Aorta (tissue), 5 donors: ENCODE measurements around the gene VTI1A. TPM values are rescaled to one million over a fixed set of nuclear protein-coding genes. Genes with fewer than 3 reads are reported as not detected.

Experiments used
- ATAC-seq: fragments of 200-7000 bp; cut with Tn5 transposase; one replicate; pipeline ENCODE4 v1.9.1; 2022; ENCODE audit warnings: moderate library complexity; ENCODE audit not compliant: low FRiP score
- DNase-seq, 2 donors: peaks; one replicate each; pipeline ENCODE4 v3.0.0-alpha.2; 2020
- H3K27ac ChIP-seq, 2 donors: one replicate each; pipeline ENCODE4 v1.5.1; 2013; ENCODE audit warnings: low read length in 2 of 2, mild to moderate bottlenecking in 2 of 2, moderate library complexity in 2 of 2, control low read depth in 1 of 2, inconsistent platforms in 1 of 2, low read depth in 1 of 2
- H3K27me3 ChIP-seq, 2 donors: one replicate each; pipeline ENCODE4 v1.6.1; 2013; ENCODE audit warnings: control low read depth in 1 of 2, low read length in 1 of 2, mild to moderate bottlenecking in 1 of 2, moderate library complexity in 1 of 2; ENCODE audit not compliant: insufficient read depth in 2 of 2, control insufficient read depth in 1 of 2
- H3K36me3 ChIP-seq, 2 donors: one replicate each; pipeline ENCODE4 v1.6.1; 2013; ENCODE audit warnings: control low read depth in 1 of 2, low read length in 1 of 2, mild to moderate bottlenecking in 1 of 2; ENCODE audit not compliant: insufficient read depth in 2 of 2, control insufficient read depth in 1 of 2
- H3K4me1 ChIP-seq, 2 donors: one replicate each; pipeline ENCODE4 v1.6.1; 2013; ENCODE audit warnings: low read length in 2 of 2, control low read depth in 1 of 2, mild to moderate bottlenecking in 1 of 2, moderate library complexity in 1 of 2; ENCODE audit not compliant: insufficient read depth in 2 of 2, control insufficient read depth in 1 of 2
- H3K4me3 ChIP-seq, 2 donors: one replicate each; pipeline ENCODE4 v1.5.1; 2013; ENCODE audit warnings: low read length in 2 of 2, control low read depth in 1 of 2, mild to moderate bottlenecking in 1 of 2
- H3K9me3 ChIP-seq: one replicate; pipeline ENCODE4 v1.6.1; 2013; ENCODE audit warnings: mild to moderate bottlenecking, low read length; ENCODE audit not compliant: control insufficient read depth
- WGBS, 2 donors: extraction: QIAGEN DNeasy Blood & Tissue Kit; methylation state at CpG; one replicate each; pipeline ENCODE4 v1.1.7; 2013; 5-methylcytosine and 5-hydroxymethylcytosine counted together
- intact Hi-C, 2 donors: fragments of 100-400 bp; cut with DNase I; formaldehyde crosslinking; loops; one replicate each; pipeline versions ENCODE4 v1.14.2 to v1.15.0; 2022
- polyA plus RNA-seq, 2 donors: library from polyadenylated mRNA; stranded (reverse); fragments of 200-250 nt; gene quantifications; one replicate each; pipeline ENCODE4 v1.2.3, GENCODE V29; 2013
- total RNA-seq, 2 donors: library from RNA; stranded (reverse); fragmentation: NEBNext Ultra II Directional; extraction: Animal tissue kit (Norgen Biotek cat#: 25700); gene quantifications; one replicate each; pipeline ENCODE4 v1.2.1, GENCODE V29; 2021
- donor health status: healthy with polysubstance abuse.
- donor health status: Bipolar disorder and iron deficiency.
- donor health status: DM: no; HTN: no; CAD: no.
- donor health status: DM: no; HTN: no; CAD: no.
- donor health status: DM: yes; HTN: yes; CAD: no.

The VTI1A gene
- total and polyA plus RNA-seq, 4 donors, result 8.6 to 43.1 (median 23.2) TPM

GRCh38 chr10:112817981-112818777 is 371.2 kb downstream of the VTI1A start:
- no peaks in the 10 kb centered on the region for H3K9me3 ChIP-seq
- H3K27ac ChIP-seq, result no peak overlapping the region
- ATAC-seq (no peak), DNase-seq (no peak)
- H3K27me3 ChIP-seq, result no peaks in the 10 kb centered on the region
- H3K36me3 ChIP-seq, result no peaks in the 10 kb centered on the region
- WGBS, 2 donors, result 95% methylated on average over 14 of the region's 14 CpGs
- H3K4me3 ChIP-seq, result no peak overlapping the region
- H3K4me1 ChIP-seq, result no peaks in the 10 kb centered on the region
- intact Hi-C loops, result loop anchor here in 1 of 2 donors (10.0 kb wide), 2 partner anchors 127 to 307 kb away; no protein-coding TSS in a partner anchor

- WGBS, 2 donors, result 96% methylated on average over 7 of the region's 7 CpGs
- H3K9me3 ChIP-seq, result no peaks in the 10 kb centered on the region
- H3K4me1 ChIP-seq, result no peaks in the 10 kb centered on the region
- no peak for ATAC-seq
- DNase-seq, result no peak
- no peaks in the 10 kb centered on the region for H3K27me3 ChIP-seq
- intact Hi-C loops, result loop anchor here in 1 of 2 donors (10.0 kb wide), 2 partner anchors 126 to 306 kb away; no protein-coding TSS in a partner anchor
- no peaks in the 10 kb centered on the region for H3K36me3 ChIP-seq
- no peak overlapping the region for H3K4me3 ChIP-seq
- no peak overlapping the region for H3K27ac ChIP-seq
These were observed 372.2 kb downstream of the VTI1A start for GRCh38 chr10:112819231-112819630.

GRCh38 chr10:112820320-112820719 is 373.3 kb downstream of the VTI1A start:
- DNase-seq (no peak), ATAC-seq (no peak)
- no peaks in the 10 kb centered on the region for H3K9me3 ChIP-seq
- no peak overlapping the region for H3K4me3 ChIP-seq
- H3K27ac ChIP-seq, result no peak overlapping the region
- H3K36me3 ChIP-seq, result no peaks in the 10 kb centered on the region
- H3K4me1 ChIP-seq, result no peaks in the 10 kb centered on the region
- WGBS, 2 donors, result 93 to 97% methylated on average over 1 of the region's 1 CpG
- intact Hi-C loops, result no loop called here
- no peaks in the 10 kb centered on the region for H3K27me3 ChIP-seq

- intact Hi-C loops, result no loop called here
- no peaks in the 10 kb centered on the region for H3K4me1 ChIP-seq
- ATAC-seq, result no peak
These were observed 374.0 kb downstream of the VTI1A start for GRCh38 chr10:112821038-112821437.

GRCh38 chr10:112821663-112822062 is 374.6 kb downstream of the VTI1A start:
- intact Hi-C loops, result no loop called here
- no peak for ATAC-seq
- WGBS, 2 donors, result 92 to 93% methylated on average over 7 of the region's 7 CpGs
- no peak for DNase-seq
- H3K4me3 ChIP-seq, result no peak overlapping the region
- H3K4me1 ChIP-seq, result no peaks in the 10 kb centered on the region
- no peaks in the 10 kb centered on the region for H3K27me3 ChIP-seq
- H3K9me3 ChIP-seq, result no peaks in the 10 kb centered on the region
- H3K36me3 ChIP-seq, result no peaks in the 10 kb centered on the region
- H3K27ac ChIP-seq, result no peak overlapping the region

More at GRCh38 chr10:112821038-112821437, 374.0 kb downstream of the VTI1A start:
- no peaks in the 10 kb centered on the region for H3K9me3 ChIP-seq
- WGBS, 2 donors, result 97 to 98% methylated on average over 19 of the region's 19 CpGs
- no peak overlapping the region for H3K27ac ChIP-seq
- no peak overlapping the region for H3K4me3 ChIP-seq
- DNase-seq, result no peak
- no peaks in the 10 kb centered on the region for H3K36me3 ChIP-seq
- H3K27me3 ChIP-seq, result no peaks in the 10 kb centered on the region

- no peak overlapping the region for H3K4me3 ChIP-seq
- intact Hi-C loops, result no loop called here
- H3K27me3 ChIP-seq, result no peaks in the 10 kb centered on the region
- ATAC-seq, result no peak
- no peaks in the 10 kb centered on the region for H3K9me3 ChIP-seq
- H3K27ac ChIP-seq, result no peak overlapping the region
- 47 to 57% methylated on average over 5 of the region's 5 CpGs for WGBS, 2 donors
- no peaks in the 10 kb centered on the region for H3K36me3 ChIP-seq
- H3K4me1 ChIP-seq, result no peaks in the 10 kb centered on the region
- no peak for DNase-seq
These were observed 376.0 kb downstream of the VTI1A start for GRCh38 chr10:112823007-112823406.

GRCh38 chr10:112823604-112824003 is 376.6 kb downstream of the VTI1A start:
- WGBS, 2 donors, result 92 to 94% methylated on average over 7 of the region's 7 CpGs
- DNase-seq, result no peak
- intact Hi-C loops, result no loop called here
- no peak for ATAC-seq
- no peak overlapping the region for H3K4me3 ChIP-seq
- no peak overlapping the region for H3K27ac ChIP-seq
- no peaks in the 10 kb centered on the region for H3K4me1 ChIP-seq
- no peaks in the 10 kb centered on the region for H3K27me3 ChIP-seq
- no peaks in the 10 kb centered on the region for H3K36me3 ChIP-seq
- no peaks in the 10 kb centered on the region for H3K9me3 ChIP-seq

GRCh38 chr10:112826018-112826697 is 379.1 kb downstream of the VTI1A start:
- H3K4me3 ChIP-seq, result no peak overlapping the region
- H3K27ac ChIP-seq, result no peak overlapping the region
- DNase-seq (no peak), ATAC-seq (no peak)
- H3K9me3 ChIP-seq, result no peaks in the 10 kb centered on the region
- intact Hi-C loops, result no loop called here
- no peaks in the 10 kb centered on the region for H3K27me3 ChIP-seq
- no peaks in the 10 kb centered on the region for H3K4me1 ChIP-seq
- H3K36me3 ChIP-seq, result no peaks in the 10 kb centered on the region
- WGBS, 2 donors, result 6 to 11% methylated on average over 7 of the region's 7 CpGs

- no peaks in the 10 kb centered on the region for H3K36me3 ChIP-seq
- H3K27me3 ChIP-seq, result no peaks in the 10 kb centered on the region
- no peak overlapping the region for H3K4me3 ChIP-seq
- H3K4me1 ChIP-seq, result no peaks in the 10 kb centered on the region
- no peaks in the 10 kb centered on the region for H3K9me3 ChIP-seq
- WGBS, 2 donors, result 95 to 97% methylated on average over 14 of the region's 14 CpGs
- no peak overlapping the region for H3K27ac ChIP-seq
- DNase-seq (no peak), ATAC-seq (no peak)
- intact Hi-C loops, result no loop called here
These were observed 380.1 kb downstream of the VTI1A start for GRCh38 chr10:112827086-112827485.
